OCI-LY3 (cell line): ENCODE results near the gene TMEFF2.

Source experiments
- H2AFZ ChIP-seq: fragments of 200-600, 300-600 bp; shearing (Covaris generic); 2 replicates; pipeline ENCODE4 v1.6.0; 2014; ENCODE audit warnings: antibody characterized with exemption, low read depth, low read length
- H3K27ac ChIP-seq: fragments of 200-600, 300-600 bp; sonication (generic); 2 replicates; pipeline ENCODE4 v1.5.1; 2014; ENCODE audit warnings: mild to moderate bottlenecking, low read length, moderate library complexity, mixed read lengths
- H3K27me3 ChIP-seq: fragments of 200-600, 300-600 bp; sonication (generic); 2 replicates; pipeline ENCODE4 v1.6.1; 2014; ENCODE audit warnings: low read depth, low read length, mixed read lengths
- H3K36me3 ChIP-seq: fragments of 200-600, 300-600 bp; sonication (generic); replicated peaks from 2 replicates; pipeline ENCODE3; 2014; ENCODE audit warnings: low read depth, low read length, mixed read lengths
- H3K4me1 ChIP-seq: fragments of 300-600, 200-600 bp; sonication (generic); 2 replicates; pipeline ENCODE4 v1.6.1; 2014; ENCODE audit warnings: low read length, mixed read lengths
- H3K4me2 ChIP-seq: fragments of 200-600, 300-600 bp; sonication (generic); 2 replicates; pipeline ENCODE4 v1.6.1; 2014; ENCODE audit warnings: low read length, mixed read lengths
- H3K4me3 ChIP-seq: fragments of 300-600, 200-600 bp; sonication (generic); 2 replicates; pipeline ENCODE4 v1.5.1; 2014; ENCODE audit warnings: antibody characterized with exemption, mild to moderate bottlenecking, low read length, moderate library complexity
- H3K79me2 ChIP-seq: fragments of 300-600, 200-600 bp; shearing (Covaris generic); 2 replicates; pipeline ENCODE4 v1.6.1; 2014; ENCODE audit warnings: mild to moderate bottlenecking, low read length, mixed read lengths
- H3K9ac ChIP-seq: fragments of 300-600, 200-600 bp; shearing (Covaris generic); 2 replicates; pipeline ENCODE4 v1.6.0; 2014; ENCODE audit warnings: mild to moderate bottlenecking, low read length, moderate library complexity
- H3K9me3 ChIP-seq: fragments of 200-600, 300-600 bp; shearing (Covaris generic); 2 replicates; pipeline ENCODE4 v1.6.1; 2014; ENCODE audit warnings: low read length, mixed read lengths; ENCODE audit not compliant: insufficient read depth
- H4K20me1 ChIP-seq: fragments of 200-600, 300-600 bp; sonication (generic); 2 replicates; pipeline ENCODE4 v1.6.1; 2016; ENCODE audit warnings: low read length, mixed read lengths; ENCODE audit not compliant: insufficient read depth
- CTCF ChIP-seq: fragments of 200-600, 300-600 bp; sonication (generic); IDR thresholded peaks from 2 replicates; pipeline ENCODE4 v1.5.1; 2014; ENCODE audit warnings: antibody characterized with exemption, low read length, low read depth
- EZH2phosphoT487 ChIP-seq: fragments of 200-600 bp; shearing (Covaris generic); IDR thresholded peaks from 2 replicates; pipeline ENCODE4 v1.6.1; 2018; ENCODE audit warnings: antibody characterized with exemption, mixed run types, low read depth

TMEFF2 gene

GRCh38 chr2:192148620-192149321 lies 46.0 kb downstream of the TMEFF2 start:
- Histone ChIP-seq H3K79me2 (no peaks in the 10 kb centered on the region), H3K4me3 (no peak overlapping the region), H3K4me2 (no peak overlapping the region), H3K27me3 (no peaks in the 10 kb centered on the region), H3K36me3 (no peaks in the 10 kb centered on the region), H2AFZ (no peak overlapping the region), H3K9me3 (no peaks in the 10 kb centered on the region), H3K9ac (no peak overlapping the region), H3K4me1 (peaks cover 25% of the 10 kb centered on the region), H3K27ac (no peak overlapping the region), H4K20me1 (no peaks in the 10 kb centered on the region)
- no peak for TF ChIP-seq CTCF
- no peak for TF ChIP-seq EZH2phosphoT487

GRCh38 chr2:192148241-192148619 lies 46.5 kb downstream of the TMEFF2 start:
- H3K4me2 ChIP-seq: no peak overlapping the region
- no peaks in the 10 kb centered on the region for H3K27me3 ChIP-seq

DNA sequence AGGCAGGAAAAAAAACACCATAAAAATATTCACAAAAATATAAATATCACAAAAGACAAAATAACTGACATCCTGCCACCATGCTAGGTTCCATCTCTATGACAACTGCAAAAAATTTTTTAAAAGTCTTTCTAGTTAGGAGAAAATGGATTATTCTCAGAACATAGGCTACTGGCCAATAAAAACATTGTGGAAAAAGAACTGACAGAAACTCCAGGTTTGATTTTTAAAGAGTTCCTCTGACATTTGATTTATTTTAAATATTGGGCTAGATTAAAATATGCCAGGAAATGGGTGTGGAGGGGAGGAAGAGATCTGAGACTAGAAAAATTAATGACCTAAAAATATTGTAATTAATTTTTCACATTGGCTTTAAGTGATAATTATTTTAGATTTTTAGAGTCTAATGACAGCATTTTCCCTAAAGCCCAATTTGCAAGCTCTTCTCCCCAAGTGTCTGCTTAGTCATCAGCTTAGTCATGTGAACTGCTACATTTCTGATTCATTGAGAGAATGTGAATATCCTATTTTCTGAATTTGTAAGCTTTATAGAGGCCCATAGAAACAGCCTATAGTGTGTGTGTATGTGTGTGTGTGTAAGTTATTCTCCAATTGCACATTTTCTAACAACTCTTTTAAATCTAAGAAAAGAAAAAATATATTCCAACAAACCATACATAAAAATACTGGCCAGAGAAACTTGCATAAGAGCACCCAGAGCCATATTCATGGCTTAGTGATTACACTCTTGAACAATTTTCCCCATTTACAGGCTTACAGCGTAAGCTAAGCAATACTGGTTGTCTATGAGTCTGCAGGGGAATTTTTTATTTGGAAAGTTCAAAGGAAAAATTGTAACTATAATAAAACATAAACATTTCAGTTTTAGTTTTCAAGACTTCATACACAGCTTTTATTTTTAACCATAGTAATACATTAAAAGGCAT lies 48.4 kb downstream of the TMEFF2 start:
- H3K27ac ChIP-seq: no peak overlapping the region

More at GRCh38 chr2:192148241-192148619, 46.5 kb downstream of the TMEFF2 start:
- H3K36me3 ChIP-seq: no peaks in the 10 kb centered on the region
- H3K9ac ChIP-seq: no peak overlapping the region
- no peak overlapping the region for H3K4me3 ChIP-seq
- H3K27ac ChIP-seq: no peak overlapping the region
- TF ChIP-seq CTCF: no peak
- no peak for TF ChIP-seq EZH2phosphoT487
- no peaks in the 10 kb centered on the region for H3K79me2 ChIP-seq
- H2AFZ ChIP-seq: no peak overlapping the region
- no peaks in the 10 kb centered on the region for H4K20me1 ChIP-seq
- H3K4me1 ChIP-seq: peaks cover 25% of the 10 kb centered on the region
- H3K9me3 ChIP-seq: no peaks in the 10 kb centered on the region

More for the DNA sequence above, 48.4 kb downstream of the TMEFF2 start:
- no peaks in the 10 kb centered on the region for H4K20me1 ChIP-seq
- H3K27me3 ChIP-seq: no peaks in the 10 kb centered on the region
- H2AFZ ChIP-seq: no peak overlapping the region
- H3K4me2 ChIP-seq: peak overlapping the region; percentile 28; the same call in 1 of the 2 replicates
- no peaks in the 10 kb centered on the region for H3K79me2 ChIP-seq
- H3K36me3 ChIP-seq: no peaks in the 10 kb centered on the region
- peaks cover 15% of the 10 kb centered on the region for H3K4me1 ChIP-seq
- no peak for TF ChIP-seq CTCF
- no peak for TF ChIP-seq EZH2phosphoT487
- H3K4me3 ChIP-seq: no peak overlapping the region
- no peak overlapping the region for H3K9ac ChIP-seq
- no peaks in the 10 kb centered on the region for H3K9me3 ChIP-seq
